Tibial nerve (tissue), 3 donors: ENCODE results near the gene KRT86.

Experiments used
- CTCF ChIP-seq, 5 experiments: fragments of 200-600 bp in 3 of 5; fragments of 450-650 bp in 2 of 5; sonication (generic) in 3 of 5; IDR thresholded peaks; one replicate each; pipeline ENCODE4 v1.5.1; 2016 to 2019; ENCODE audit warnings: antibody characterized with exemption in 5 of 5, mild to moderate bottlenecking in 3 of 5, moderate library complexity in 2 of 5
- POLR2A ChIP-seq, 2 donors: fragments of 450-650 bp; IDR thresholded peaks; one replicate each; pipeline ENCODE4 v1.6.1; 2017; ENCODE audit warnings: antibody characterized with exemption in 2 of 2, mild to moderate bottlenecking in 2 of 2, moderate library complexity in 2 of 2

- no peak for TF ChIP-seq CTCF (IDR thresholded peaks at IDR 0.05)
- no peak for TF ChIP-seq POLR2A (IDR thresholded peaks at IDR 0.05)
Observed at GRCh38 chr12:52346593-52346992, 72.1 kb downstream of the KRT86 start.
